GM19452 (cell line): ENCODE results near the gene DUS1L.

Experiments used
- ATAC-seq: cut with Tn5 transposase; IDR thresholded peaks from one replicate; pipeline ENCODE4 v1.9.1; 2021; ENCODE audit not compliant: unreplicated experiment

DUS1L gene

GRCh38 chr17:82029990-82030469 is 35.6 kb downstream of the DUS1L start:
- no peak for ATAC-seq

GRCh38 chr17:82029391-82029790 is 36.2 kb downstream of the DUS1L start:
- no peak for ATAC-seq

GRCh38 chr17:82028966-82029365 is 36.6 kb downstream of the DUS1L start:
- no peak for ATAC-seq

DNA sequence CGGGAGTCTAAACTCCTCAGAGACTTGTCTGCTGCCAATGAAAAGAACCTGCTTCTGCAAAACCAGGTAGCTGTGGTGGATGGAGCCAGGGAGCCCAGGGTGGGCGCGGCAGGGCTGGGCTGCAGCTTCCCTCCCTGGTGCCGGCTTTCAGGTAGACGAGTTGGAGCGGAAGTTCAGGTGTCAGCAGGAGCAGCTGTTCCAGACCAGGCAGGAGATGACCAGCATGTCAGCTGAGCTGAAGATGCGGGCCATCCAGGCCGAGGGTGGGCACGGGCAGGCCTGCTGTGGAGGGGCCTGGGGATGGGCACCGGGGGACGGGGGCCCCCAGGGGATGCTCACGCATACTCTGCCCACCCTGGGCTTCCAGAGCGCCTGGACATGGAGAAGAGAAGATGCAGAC is 37.4 kb downstream of the DUS1L start:
- ATAC-seq = no peak

DNA sequence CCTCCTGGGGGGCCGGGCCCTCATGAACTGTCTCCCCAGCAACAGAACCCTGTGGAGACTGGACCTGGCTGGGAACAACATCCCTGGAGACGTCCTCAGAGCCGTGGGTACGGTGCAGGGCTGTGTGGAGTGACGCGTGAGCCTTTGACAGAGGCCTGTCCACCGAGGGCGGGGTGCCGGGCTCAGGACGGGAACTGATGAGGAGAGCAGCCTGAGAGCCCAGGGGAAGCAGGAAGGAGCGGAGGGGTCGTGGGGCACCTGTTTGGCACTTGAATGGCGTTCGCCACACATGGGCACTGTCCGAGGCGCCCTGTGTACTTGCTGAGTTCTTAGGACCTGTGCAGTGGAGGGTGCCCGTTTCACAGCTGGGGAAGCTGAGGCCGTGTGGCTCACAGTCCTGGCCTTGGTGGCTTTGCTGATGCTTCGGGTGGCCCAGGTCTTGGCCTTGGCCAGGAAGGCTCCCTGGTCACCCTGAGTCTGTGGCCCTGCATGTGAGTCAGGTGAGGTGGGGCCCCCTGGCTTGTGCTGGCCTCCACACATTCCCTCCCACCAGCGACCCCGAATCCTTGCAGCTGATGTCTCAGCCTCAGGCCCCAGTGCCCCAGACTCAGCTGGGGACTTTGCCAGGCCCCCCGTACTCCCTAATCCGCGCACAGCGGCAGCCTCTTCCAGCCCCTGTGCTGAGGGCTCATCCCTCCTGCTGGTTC is 40.0 kb downstream of the DUS1L start:
- no peak for ATAC-seq

GRCh38 chr17:82024859-82025258 is 40.7 kb downstream of the DUS1L start:
- no peak for ATAC-seq

DNA sequence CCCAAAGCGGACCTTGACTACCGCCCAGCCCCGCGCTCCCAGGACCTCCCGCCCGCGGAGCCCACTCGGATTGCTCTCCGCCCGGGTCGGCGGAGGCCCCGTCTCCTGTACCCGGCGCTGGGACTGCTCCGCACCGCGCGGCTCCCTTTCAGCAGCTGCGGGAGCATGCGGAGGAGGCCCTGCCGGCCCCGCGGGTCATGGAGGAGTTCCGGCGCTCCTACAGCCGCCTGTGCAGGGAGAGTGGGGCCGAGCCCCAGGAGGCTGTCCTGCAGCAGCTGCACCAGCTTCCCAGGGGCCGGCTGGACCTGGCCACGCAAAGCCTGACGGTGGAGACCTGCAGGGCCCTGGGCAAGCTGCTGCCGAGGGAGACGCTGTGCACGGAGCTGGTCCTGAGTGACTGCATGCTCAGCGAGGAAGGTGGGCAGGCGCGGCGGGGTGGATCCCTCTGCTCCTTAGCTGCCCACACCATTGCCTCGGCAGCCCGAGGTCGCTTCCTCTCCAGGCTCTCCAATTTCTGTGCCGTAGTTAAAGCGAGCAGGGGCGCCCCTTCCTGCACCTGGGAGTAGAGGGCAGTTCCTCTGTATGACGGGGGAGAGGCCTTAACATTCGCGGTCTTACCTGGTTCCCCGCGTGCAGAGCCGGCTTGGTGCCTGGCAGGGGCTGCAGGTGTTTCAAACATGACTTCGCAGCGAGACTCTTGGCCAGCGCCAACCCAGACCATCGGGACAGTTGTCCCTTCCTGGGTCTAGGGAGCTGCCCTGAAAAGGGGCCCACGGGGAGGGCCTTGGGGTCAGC is 42.0 kb downstream of the DUS1L start:
- ATAC-seq = peak; percentile 4

- peak; percentile 80 for ATAC-seq
Measured at GRCh38 chr17:82022981-82023446, 42.6 kb downstream of the DUS1L start, which contains the start of gene LRRC45. LRRC45 (plus strand) TSS chr17:82023305; CDS start chr17:82023644, 339 bp downstream.

- peak; percentile 22 for ATAC-seq
Measured at GRCh38 chr17:82022310-82022980, 43.2 kb downstream of the DUS1L start, which contains the start of gene CENPX. CENPX (minus strand) TSS chr17:82022878; CDS start chr17:82022861, 17 bp downstream.

DNA sequence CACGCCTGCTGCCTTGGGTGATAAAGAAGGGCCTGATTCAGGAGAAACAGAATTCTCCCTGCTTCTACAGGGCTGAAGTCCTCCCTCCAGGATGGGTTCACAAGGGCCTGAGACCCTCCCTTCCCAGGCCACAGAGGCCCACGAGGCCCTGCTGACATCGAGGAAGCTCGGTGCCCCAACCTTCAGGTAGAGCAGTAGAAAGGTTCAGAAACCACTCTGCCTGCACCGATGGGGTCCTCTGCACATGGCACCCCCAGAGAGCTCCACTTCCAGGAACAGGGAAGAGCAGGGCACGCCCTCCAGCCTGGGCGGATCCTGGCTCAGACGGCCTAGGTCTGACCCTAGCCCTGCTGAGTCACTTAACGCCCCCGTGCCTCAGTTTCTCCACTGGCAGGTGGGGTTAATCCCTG is 43.7 kb downstream of the DUS1L start:
- no peak for ATAC-seq

DNA sequence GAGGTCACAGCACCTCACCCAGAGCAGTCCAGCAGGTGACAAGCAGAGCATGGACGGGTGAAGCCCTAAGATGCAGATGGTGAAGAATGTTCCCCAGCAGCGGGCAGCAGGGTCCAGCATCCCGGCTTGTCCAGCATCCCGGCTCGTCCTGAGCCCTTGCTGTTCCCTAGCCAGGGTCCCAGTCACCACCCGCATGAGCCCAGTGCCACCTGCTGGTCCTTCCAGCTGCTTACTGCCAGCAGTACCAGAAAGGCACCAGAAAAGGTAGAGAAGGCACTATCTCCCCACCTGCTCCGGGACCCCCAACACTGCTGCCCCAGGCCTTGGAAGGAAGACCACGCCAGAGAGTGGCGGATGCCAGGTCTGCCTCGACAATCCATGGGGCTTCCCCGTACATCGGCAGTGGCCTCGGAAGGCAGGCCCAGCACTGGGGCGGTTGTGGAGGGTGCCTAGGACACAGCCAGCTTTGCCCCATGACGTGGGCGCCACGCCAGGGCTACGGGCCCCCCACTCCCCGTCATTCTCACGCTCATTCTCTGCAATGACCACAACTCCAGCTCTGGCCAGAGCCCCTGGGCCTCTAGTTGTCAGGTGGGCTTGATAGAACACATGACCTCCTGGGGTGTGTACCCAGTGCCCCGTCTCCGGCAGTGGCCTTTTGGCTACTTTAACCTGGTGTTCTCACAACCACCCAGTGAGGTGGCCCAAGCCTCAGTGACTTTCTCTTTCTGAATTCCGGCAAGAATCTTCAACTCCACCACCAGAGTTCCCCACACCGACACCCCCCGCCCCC is 44.3 kb downstream of the DUS1L start:
- ATAC-seq = no peak

- no peak for ATAC-seq
Measured at GRCh38 chr17:82020572-82021106, 45.0 kb downstream of the DUS1L start.

- ATAC-seq = no peak
Measured at GRCh38 chr17:82019690-82020571, 45.7 kb downstream of the DUS1L start.

DNA sequence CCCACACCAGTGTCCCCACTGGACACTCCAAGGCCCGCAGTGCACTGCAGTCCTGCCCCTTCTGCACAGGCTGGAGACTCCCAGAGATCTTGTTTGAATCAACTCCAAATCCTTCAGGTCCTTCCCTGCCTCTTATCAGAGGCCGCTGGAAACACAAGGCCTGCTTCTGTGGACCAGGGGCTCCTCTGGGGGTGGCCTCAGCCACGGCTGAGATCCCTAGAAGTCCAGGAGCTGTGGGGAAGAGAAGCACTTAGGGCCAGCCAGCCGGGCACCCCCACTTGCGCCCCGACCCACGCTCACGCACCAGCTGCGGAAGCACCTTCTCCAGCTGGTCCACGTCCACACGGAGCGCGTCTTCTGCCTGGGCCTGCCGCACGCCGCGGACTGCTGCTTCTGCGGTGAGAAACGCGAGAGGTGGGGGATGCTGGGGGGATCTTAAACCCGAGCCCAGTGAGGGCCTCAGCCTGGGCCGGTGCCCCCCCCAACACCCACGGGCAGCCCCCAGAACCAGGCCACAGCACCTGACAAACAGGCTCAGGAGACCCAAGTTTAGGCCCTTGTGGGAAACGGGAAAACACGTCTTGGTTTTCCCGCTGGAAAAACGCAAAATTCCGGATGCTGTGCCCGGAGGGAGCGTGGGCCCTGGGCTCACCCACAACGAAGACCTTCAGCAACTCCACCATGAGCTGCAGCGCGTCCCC is 46.5 kb downstream of the DUS1L start:
- no peak for ATAC-seq

DNA sequence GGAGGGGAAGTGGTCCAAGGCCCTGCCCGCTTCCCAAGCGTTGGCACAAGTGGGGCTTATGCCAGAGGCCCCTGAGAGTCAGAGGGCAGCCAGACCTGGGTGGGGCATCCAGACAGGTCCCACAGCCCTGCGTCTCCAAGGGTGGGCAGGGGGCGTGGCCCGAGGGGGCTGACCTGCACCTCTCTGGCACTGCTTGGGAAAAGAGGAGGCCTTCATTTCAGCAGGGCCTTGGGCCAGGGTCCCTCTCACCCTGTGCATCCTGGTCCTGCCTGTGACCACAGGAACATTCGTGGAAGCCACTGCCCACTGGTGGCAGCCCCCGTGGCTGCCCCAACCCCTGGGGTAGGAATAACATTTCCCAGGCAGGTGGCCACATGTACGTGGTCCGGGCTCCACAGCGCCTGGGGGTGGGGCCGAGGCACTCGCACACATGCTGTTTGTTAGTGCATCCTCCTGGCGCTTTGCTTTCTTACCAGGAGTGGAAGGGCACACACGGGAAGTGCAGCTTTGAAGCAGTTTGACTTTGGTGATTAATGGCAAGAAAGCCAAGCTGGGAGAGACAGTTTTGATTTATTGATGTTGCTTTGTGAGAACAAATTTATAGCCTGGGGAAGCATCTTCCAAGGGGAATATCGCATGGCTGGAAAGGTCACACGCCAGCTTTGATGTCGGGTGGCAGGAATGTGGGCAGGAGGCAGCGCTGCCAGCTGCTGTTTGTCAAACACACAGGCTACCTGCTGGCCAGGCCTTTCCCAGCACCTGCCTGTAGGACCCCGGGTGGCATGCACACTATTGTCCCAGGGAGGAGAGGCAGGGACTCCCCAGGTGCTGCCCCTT is 47.2 kb downstream of the DUS1L start:
- no peak for ATAC-seq

- ATAC-seq = no peak
Measured at GRCh38 chr17:82017612-82018151, 47.9 kb downstream of the DUS1L start.

DNA sequence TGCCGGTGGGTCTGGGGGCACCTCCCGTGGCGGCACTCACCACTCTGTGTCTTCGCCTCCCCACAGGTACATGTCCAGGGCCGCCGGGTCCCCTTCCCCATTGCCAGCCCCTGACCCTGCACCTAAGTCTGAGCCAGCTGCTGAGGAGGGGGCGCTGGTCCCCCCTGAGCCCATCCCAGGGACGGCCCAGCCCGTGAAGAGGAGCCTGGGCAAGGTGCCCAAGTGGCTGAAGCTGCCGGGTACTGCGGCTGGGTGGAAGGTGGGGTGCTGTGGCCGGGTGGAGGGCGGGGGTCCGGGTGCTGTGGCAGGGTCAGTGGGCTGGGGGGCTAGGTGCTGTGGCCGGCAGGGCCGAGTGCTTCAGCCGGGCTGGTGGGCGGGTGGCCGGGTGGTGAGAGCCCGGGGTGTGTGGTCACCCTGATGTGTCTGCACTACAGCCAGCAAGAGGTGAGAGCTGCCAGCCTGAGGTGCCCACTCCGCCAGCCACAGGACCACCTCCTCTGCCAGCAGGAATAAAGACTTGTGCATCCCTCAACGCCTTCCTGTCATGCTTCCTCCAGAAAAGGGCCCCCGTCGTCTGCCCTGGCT is 48.6 kb downstream of the DUS1L start:
- no peak for ATAC-seq
